ENCODE measurements around the gene ZNF22.

The ZNF22 gene

GRCh38 chr10:45015590-45015989 is 14.9 kb downstream of the ZNF22 start:
- DNase-seq (ENCODE audit: low spot score): no peak

GRCh38 chr10:45023426-45023825 is 22.7 kb downstream of the ZNF22 start:
- DNase-seq (ENCODE audit: low spot score): no peak

GRCh38 chr10:45034301-45034700 is 33.6 kb downstream of the ZNF22 start:
- no peak for DNase-seq (ENCODE audit: low spot score)

- no peak for DNase-seq (ENCODE audit: low spot score)
Measured at GRCh38 chr10:45035673-45036072, 35.0 kb downstream of the ZNF22 start.

- no peak for DNase-seq (ENCODE audit: low spot score)
Measured at GRCh38 chr10:45040921-45041542, 40.3 kb downstream of the ZNF22 start.

- no peak for DNase-seq (ENCODE audit: low spot score)
Measured at GRCh38 chr10:45044290-45044689, 43.6 kb downstream of the ZNF22 start.

GRCh38 chr10:45050551-45051235 is 50.0 kb downstream of the ZNF22 start:
- no peak for DNase-seq (ENCODE audit: low spot score)

GRCh38 chr10:45052700-45053099 is 52.0 kb downstream of the ZNF22 start:
- DNase-seq (ENCODE audit: low spot score): no peak

GRCh38 chr10:45053569-45054100 is 52.9 kb downstream of the ZNF22 start:
- no peak for DNase-seq (ENCODE audit: low spot score)
